HG03175 (cell line): ENCODE measurements around the gene PCNT.
"Not testable (repeated sequence)": the region's sequence is repeated elsewhere in the genome, so short reads cannot be mapped to it uniquely, and the experiment has no call there.

Source experiments
- ATAC-seq: cut with Tn5 transposase; IDR thresholded peaks from one replicate; pipeline ENCODE4 v1.9.1; 2021; ENCODE audit warnings: mild to moderate bottlenecking, moderate library complexity; ENCODE audit not compliant: unreplicated experiment

Gene PCNT

DNA sequence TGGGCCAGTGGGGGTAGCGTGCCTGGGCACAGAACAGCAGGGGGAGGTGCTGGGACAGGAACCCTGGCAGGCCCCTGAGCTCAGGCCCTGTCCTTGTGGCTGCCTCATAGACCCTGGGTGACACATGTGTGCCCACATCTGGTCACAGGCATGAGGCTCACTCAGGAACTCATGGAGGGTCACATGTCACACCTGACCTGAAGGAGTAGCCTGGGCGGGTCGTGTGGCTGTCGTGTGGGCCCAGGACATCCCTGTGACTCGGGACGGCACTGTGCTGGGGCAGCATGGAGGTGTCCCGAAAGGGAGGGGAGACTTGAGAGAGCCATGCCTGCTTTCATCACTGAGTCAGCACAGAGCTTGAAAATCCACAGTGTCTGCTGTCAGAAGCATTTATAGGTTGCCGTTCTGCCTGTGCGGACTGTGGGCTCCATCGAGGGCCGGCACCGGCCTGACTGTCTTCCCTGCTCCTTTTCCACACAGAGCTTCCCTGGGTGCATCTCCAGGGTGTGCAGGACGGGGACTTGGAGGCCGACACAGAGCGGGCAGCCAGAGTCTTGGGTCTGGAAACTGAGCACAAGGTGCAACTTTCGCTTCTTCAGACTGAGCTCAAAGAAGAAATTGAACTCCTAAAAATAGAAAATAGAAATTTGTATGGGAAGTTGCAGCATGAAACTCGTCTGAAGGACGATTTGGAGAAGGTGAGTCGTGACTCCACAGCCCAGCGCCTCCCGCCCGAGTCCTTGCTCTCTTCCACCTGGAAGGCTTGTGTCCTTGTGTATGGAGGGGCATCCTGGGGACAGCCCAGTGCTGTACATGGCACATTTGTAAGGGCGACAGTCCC lies 32.8 kb downstream of the PCNT start:
- ATAC-seq = no peak

- ATAC-seq = no peak
Observed at GRCh38 chr21:46357335-46357604, 33.3 kb downstream of the PCNT start.

DNA sequence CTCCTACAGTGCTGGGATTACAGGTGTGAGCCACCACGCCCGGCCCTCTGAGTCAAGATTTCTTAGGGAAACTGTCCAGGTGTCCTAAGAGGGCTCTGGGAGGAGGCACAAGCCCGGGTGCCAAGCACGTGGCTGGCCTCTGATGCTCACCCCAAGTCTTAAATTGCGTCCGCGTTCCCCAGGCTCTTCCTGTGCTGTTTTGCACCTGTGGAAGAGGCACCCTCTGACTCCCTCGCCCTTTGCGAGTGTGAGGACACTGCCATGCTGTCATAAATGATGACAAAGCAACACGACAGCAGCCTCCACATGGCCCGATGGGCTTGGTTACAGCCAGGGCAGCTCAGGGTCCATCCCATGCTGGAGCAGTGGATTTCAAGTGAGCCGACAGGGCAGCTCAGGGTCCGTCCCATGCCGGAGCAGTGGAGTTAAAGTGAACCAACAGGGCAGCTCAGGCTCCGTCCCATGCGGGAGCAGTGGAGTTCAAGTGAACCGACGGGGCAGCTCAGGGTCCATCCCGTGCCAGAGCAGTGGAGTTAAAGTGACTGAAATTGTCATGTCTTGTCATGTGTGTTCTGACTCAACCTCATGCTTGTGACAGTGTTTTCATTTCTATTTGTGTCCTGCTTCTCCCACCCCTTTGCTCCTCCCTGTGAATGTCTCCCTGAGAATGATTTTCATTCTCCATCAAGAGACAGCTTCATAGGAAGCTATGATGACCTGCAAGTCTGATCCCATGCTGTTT lies 33.9 kb downstream of the PCNT start:
- ATAC-seq = no peak

GRCh38 chr21:46361176-46361575 lies 37.2 kb downstream of the PCNT start:
- ATAC-seq = no peak

DNA sequence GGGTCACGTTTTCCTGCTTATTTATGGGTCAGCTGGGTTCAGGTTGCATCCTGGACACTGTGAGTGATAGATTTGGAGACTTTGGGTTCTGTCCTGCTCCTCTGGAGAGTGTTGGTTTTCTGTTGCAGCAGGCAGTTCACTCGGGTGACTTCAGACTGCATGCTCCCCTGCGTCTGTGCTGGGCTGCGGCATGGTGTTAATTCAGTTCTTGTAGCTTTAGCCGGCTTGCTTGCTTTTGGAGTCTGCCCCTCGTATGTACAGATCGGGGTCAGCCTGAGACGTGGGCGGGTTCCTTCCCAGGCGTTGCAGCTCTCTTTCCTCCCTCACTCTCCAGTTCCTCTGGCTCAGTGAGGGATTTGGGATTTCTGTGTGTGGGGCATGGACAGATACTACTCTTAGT lies 38.0 kb downstream of the PCNT start:
- no peak for ATAC-seq

DNA sequence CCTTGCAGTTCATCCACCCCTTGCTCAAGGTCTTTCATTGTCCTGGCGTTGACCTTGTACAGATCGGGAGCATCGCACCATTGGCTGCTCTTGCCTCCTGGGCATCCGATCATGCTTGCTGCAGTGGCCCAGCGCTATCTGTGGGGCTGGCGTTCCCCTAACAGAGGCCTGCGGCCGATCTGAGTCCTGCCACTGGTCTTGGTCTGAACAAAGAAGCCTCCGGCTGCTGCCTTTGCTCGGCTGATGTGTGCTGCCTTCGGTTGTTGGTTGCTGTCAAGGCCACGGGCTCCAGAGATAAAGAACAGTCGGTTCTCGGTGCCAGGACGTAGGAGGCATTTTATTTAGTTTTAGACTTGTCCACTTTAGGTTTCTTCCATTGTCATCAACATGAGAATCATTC lies 39.0 kb downstream of the PCNT start:
- no peak for ATAC-seq

GRCh38 chr21:46363698-46364097 lies 39.7 kb downstream of the PCNT start:
- no peak for ATAC-seq

- ATAC-seq = no peak
Observed at GRCh38 chr21:46366091-46366490, 42.1 kb downstream of the PCNT start.

- ATAC-seq = no peak
Observed at GRCh38 chr21:46366561-46366960, 42.6 kb downstream of the PCNT start.

DNA sequence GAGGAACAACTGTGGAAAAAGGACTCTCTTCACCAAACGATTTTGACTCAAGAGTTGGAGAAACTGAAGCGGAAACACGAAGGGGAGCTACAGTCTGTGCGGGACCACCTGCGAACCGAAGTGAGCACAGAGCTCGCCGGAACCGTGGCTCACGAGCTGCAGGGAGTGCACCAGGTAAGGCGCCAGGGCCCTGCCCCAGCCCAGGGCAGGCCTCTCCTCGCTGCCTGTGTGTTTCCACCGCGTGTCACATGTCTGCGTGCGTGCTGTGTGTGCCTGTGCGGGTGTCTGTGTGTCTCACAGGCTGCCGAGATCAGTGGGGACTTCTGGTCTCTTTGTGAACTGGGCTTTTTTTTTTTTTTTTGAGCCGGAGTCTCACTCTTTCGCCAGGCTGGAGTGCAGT lies 43.0 kb downstream of the PCNT start:
- ATAC-seq = no peak

- peak; percentile 76 for ATAC-seq
Observed at GRCh38 chr21:46368533-46369285, 44.8 kb downstream of the PCNT start.

GRCh38 chr21:46369520-46370235 lies 45.7 kb downstream of the PCNT start:
- ATAC-seq = no peak

DNA sequence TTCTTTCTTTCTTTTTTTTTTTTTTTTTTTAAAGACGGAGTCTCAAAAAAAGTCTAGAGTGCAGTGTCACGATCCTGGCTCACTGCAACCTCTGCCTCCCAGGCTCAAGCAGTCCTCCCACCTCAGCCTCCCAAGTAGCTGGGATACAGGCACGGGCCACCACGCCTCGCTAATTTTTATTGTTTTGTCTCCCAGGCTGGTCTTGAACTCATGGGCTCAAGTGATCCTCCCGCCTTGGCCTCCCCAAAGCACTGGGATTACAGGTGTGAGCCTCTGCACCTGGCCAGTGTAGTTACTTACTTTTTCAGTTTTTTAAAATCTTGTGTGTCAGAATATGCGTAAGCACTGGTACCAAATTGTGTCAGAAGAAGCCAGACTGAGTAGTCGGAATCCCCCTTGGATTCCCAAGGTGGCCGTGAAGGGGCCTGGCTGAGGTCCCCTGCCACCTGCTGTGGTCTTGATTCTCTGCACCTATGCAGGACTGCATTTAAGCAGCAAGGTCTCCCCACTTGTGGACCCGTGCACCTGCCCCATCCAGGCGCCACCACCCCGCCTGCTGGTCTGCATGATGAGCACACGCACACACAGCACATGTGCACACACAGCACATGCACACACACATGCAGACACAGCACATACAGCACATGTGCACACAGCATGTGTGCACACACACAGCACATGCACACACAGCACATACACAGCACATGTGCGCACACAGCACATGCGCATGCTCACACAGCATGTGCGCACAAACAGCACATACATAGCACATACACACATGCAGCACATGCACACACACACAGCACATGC lies 47.5 kb downstream of the PCNT start:
- ATAC-seq = no peak

- ATAC-seq = no peak
Observed at GRCh38 chr21:46372014-46372485, 48.1 kb downstream of the PCNT start.

- not testable (repeated sequence) for ATAC-seq
Observed at GRCh38 chr21:46372947-46373346, 49.0 kb downstream of the PCNT start.

DNA sequence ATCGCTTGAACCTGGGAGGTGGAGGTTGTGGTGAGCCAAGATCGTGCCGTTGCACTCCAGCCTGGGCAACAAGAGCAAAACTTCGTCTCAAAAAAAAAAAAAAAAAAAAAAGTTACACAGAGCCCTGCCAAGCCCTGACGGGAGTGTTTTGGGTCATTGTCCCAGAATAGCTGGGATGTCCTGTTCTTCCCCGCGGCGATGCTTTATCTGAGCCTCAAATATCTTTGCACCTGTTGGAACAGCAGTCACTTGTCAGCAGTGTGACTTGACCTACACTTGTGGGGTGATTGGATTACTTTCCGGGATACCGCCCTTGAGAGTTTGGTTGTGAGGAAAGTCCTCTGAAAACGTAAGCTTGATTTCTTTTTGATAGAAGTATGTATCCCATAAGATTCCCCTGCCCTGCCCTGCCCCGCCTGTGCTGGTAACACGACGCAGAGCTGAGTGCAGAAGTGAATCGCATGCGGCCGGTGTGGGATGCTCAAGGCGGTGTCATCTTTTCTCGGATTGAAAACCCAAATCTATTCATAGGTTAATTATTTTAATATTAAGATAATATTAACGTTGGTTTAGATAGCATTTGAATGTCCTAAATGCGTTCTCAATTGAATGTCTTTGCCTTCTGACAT lies 50.9 kb downstream of the PCNT start:
- ATAC-seq = no peak

DNA sequence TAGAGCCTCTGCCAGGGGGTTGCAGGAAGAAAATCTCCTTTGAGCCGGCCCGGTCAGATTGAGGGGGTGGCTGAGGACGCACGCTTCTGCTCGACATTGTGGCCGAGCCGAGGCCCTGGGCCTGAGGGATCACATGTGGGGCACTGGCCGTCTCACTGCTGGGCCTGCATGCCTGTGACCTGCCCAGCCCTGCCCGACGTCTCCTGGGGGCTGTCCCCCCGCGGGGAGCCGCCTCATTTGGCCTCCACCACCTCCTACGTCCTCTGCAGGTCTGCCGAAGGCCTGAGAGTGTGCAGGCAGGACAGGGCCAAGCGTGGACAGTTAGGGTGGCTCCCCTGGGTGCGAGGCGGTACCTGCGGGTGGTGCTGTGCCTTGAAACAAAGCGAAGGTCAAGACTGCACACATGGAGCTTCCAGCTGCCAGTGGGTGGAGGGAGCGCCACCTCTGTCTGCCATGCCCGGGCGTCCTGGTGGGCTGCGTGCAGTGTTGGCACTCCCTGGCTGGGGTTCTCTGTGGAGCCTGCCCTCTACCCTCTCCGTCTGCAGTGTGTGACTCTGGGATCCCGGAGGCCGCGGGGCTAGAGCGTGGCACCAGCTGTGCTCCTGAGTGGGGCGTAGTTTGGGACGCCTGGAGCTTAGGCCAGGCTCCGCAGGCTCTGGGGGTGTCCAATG lies 51.7 kb downstream of the PCNT start:
- no peak for ATAC-seq

DNA sequence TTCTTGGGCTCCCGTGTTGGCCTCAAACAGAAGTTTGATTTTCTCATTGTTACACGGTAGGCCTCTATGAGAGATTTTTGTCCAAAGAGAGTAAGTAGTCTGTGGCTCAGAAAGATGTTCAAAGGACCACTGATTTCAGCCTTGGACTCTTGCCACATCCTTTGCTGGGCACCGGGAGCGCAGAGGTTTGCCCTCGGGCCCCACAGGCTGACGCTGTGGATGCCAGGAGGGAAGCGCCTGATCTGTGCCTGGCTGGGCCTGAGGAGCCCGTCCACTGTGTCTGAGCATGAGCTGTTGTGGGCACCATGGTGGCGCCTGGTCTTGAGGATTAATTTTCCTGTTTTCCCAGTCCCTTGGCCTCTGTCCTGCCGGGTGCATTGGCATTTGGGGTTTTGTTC lies 52.3 kb downstream of the PCNT start:
- ATAC-seq = no peak

DNA sequence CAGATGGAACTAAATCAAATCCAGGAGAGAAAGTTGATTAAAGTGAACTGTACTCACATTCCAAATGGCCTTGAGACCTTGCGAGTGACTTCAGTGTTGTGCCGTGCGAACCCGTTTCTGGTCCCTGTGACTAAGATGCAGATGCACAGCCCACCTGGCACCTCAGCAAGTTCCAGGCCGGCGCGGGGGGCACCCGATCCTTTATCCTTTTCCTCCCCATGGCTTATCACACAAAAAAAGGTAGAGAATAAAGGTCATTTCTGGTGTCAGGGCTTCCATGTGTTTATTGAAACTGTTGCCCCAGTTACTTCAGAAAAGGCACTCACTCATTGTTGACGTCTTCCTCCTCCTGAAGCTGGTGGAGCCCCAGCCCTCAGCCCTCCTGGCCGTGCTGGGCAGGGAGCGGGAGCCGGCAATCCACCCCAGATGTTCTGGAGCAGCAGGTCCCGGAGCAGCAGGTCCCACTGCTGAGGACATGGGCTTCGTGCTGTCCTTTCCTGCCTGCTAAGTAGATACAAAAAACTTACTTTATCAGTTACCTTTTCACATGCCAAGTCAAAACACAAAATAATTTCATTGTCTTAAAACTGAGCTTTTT lies 53.0 kb downstream of the PCNT start:
- no peak for ATAC-seq
